Stimulated activated CD8-positive, alpha-beta memory T cell treated with anti-CD3 and anti-CD28 coated beads, Interleukin-4, amount 100 ng/mL, for 1 hour (primary cell): ENCODE measurements around the gene CRLF1.

Experiments
- DNase-seq, 2 donors: peaks; one replicate each; pipeline ENCODE4 v3.0.0-alpha.2; 2020; ENCODE audit warnings: low read depth in 2 of 2, low spot score in 1 of 2

CRLF1 gene, protein sequence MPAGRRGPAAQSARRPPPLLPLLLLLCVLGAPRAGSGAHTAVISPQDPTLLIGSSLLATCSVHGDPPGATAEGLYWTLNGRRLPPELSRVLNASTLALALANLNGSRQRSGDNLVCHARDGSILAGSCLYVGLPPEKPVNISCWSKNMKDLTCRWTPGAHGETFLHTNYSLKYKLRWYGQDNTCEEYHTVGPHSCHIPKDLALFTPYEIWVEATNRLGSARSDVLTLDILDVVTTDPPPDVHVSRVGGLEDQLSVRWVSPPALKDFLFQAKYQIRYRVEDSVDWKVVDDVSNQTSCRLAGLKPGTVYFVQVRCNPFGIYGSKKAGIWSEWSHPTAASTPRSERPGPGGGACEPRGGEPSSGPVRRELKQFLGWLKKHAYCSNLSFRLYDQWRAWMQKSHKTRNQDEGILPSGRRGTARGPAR

DNA sequence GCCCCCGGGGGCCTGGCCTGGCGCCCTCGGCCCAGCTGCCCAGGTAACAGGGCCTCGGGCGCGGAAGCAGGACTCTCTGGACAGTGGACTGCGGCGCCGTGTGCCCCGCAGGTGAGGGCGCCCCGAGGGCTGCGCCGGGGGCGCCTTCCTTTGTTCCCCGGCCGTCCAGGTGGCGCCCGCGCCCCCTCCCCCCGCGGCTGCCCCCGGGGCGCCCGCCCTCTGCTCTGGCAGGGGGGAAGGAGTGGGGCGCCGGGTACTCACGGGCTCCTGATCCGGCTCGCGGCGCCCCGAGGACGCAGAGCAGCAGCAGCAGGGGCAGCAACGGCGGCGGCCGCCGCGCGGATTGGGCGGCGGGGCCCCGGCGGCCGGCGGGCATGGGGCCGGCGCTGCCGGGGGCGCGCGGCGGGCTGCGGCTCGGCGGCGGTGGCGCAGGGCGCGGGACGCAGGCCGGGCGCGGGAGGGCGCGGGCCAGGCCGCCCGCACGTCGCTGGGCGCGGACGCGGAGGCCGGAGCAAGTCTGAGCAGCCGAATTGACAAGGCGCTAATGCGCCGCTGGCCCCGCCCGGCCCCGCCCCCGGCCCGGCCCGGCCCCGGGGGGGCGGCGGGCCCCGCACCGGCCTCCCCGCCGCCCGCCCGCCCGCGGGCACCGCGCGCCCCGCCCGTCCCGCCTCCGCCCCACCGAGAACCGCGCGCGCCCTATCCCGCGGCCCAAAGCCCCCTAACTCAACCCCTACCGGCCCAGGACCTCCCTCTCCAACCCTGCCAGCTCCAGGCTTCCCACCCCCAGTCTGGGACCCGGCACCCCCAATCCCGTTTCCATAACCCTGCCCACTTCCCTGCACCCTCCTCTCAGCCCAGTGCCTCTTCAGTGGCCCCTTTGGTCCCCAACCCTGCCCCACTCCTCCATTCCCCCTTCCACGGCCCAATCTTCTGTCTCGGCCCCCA is at the start of gene CRLF1:
Gene CRLF1 (minus strand): TSS at position 519 of the 945 bp plus-strand sequence. CDS start 143 bp downstream, at position 376.
- no peak for DNase-seq

DNA sequence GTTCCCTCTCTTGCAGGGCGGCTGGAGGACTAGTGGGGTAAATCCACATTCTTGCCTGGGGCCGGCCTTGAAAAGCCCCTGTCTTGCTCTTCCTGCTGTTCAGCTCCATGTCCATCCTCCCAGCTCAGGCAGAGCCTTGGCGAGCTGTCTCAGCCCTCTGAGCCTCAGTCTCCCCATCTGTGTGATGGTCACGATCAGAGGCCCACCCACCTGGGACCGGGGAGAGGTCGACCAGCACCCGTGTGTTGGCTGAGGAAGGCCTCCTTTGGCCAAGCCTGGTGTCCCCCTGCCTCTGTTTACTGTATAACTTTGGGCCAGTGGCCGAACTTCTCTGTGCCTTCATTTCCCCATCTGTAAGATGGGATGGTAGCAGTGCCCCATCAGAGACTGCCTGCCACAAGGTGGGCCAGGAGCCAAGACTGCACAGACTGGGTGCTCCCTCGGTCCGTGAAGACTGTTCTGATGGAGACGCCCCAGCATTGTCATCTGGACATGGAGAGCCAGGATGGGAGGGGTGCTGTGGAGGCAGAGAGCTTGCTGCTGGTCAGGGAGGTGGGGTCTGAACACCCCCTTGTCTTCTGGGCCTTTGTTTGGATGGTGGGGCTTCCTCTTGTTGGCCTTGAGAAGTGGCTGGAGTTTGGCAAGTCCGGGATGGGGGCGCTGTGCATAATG is 48.7 kb upstream of the CRLF1 start:
- no peak for DNase-seq

DNA sequence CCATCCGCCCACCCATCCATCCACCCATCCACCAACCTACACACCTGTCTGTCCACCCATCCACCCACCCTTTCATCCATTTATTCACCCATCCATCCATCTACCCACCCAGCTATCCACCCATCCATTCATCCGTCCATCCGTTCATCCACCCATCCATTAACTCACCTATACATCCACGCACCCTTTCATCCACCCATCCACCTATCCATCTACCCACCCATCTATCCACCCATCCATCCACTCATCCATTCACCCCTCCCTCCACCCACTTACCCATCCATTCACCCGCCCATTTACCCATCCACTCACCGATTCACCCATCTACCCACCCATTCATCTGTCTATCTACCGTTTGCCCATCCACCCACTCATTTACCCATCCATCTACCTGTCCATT is 47.9 kb upstream of the CRLF1 start:
- no peak for DNase-seq

DNA sequence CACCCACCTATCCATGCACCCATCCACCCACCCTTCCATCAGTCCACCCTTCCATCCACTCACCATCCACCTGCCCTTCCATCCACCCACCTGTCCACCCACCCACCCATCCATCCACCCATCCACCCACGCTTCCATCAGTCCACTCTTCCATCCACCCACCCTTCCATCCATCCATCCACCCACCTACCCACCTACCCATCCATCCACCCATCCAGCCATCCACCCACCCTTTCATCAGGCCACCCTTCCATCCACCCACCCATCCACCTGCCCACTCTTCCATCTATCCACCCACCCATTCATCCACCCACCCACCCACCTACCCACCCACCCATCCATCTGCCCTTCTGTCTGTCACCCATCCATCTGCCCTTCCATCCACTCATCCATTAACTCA is 47.3 kb upstream of the CRLF1 start:
- no peak for DNase-seq

DNA sequence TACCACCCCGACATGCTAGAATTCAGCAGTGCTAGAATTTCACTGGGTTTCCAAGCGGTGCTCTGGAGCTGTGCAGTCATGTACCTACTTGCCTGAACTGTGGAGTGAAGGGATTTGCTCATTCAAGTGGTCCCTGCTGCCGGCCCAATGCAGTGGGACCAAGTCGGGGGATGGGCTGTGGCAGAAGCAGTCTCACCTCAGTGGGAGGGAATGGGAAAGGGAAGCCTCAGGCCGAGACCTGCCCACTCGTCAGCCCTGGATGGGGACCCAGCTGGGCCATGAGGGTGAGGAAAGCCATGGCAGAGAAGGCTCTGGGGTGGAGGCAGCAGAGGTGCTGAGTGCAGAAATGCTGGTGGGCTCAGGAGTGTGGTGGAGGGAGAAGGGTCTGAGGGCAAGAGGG is 45.1 kb upstream of the CRLF1 start:
- no peak for DNase-seq

DNA sequence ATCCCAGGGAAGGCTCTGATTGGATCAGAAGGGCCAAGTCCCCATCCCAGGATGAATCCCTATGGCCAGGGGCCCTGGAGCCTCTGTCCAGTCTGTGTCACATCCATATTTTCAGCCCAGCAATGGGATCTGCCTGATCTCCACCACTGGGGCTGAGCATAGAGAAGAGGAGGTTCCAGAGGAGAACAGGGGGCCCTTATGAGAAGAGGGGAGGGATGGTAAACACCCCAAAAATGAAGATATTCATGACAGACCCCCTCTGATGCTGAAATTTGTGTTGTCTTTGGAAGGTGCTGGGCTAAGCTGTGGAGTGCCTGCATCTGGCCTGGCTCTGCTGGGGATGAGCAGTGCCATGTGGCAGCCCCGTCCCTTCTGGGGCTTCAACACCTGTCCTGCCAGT is 44.7 kb upstream of the CRLF1 start:
- DNase-seq: no peak

DNA sequence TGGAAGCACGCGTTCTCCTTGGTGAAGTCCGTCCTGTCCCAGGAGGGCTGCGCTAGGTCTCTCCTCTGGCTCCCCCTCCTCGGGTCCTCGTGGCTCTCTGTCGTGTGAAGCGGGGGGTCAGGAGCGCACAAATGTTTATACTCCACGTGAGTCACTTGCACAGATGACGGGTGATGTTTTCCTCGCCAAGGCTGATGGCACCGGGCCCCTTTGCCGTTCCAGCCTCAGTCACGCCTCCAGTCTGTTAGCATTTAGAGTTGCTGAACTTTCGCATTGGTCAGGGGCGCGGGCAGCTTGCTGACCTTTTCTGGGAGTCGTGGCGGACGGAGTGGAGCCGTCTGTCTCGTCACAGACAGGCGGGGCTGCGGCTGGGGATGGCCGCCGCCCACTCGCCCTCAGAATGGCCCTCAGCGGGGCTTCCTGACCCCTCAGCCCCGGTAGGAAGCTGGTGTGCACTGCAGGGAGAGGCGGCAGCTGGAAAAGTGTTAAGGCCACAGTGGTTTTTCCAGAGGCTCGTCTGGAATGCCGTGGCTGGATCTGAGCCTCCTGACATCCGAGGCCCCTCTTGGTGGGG is 44.0 kb upstream of the CRLF1 start:
- no peak for DNase-seq

DNA sequence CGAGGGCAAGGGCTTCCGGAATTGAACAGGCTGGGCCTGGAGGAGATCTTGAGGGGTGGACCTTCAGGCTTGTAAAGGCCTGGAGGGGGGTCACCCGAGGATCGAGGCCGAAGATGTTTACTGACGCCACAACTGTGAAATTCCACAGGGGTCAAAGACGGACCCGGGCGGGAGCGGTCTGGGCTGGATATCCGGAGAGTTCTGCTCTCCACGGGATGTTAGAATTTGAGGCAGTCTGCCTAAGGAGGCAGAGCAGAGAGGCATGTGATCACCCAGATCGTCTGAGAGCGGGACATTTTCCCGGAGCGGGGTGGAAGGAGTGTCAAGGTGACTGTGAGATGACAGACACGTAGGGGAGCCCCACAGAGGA is 43.4 kb upstream of the CRLF1 start:
- no peak for DNase-seq

DNA sequence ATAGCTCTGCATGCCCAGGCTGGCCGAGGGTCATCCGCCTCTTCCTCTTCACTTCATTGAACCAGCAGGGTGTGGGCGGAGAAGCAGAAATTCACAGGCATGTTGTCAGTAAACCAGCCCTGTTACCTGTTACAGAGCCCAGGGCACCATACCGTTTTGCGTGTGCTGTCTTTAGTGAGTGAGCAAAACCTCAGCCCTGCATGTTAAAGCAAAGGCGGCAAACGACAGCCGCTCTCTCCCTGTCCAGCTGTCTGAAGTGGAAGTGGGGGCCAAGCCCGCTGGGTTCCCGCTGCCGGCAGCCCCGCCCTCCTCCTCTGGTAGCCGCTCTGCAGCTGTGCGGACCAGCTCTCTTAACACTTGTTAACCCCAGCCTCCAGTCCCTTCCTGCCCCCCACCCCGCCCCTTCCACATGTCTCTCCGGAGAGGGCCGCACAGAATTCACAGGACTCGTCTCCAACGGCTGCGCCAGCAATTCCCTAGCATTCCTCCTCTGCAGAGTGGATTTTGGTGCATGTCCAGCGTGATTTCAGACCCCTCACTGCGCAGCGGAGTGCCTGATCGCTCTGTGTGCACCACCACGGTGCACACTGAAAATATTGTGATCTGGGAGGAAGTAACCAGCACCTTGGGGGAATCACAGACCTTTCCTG is 42.9 kb upstream of the CRLF1 start:
- DNase-seq: no peak

DNA sequence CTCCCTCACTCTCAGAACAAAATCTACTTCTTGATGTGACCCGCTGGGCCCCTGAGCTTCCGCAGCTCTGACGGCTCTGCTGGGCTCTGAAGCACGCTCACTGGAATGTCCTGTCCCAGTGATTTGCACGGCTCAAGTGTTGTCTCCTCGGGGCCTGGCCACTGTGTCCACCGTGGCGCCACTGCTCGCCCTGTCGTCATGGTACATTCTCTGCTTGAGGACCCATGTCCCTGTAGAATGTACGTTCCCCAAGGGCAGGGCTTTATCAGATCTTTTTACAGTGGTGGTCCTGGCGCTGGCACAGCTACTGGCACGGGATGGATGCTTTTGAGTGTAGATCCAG is 42.3 kb upstream of the CRLF1 start:
- DNase-seq: no peak

DNA sequence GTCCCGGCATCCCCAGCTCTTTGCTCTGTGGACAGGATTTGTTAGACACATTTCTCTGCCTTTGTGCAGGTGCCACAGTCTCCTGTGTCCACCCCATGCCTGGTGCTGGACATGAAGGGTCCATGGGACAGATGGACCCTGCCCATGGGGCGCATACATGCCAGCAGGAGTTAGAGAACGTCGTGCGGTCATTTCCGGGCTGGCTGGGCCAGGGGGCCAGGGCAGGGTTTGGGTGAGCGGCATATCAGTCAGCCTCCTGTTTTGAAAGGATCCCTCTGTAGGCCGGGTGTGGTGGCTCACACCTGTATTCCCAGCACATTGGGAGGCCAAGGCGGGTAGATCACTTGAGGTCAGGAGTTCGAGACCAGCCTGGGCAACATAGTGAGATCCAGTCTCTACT is 41.2 kb upstream of the CRLF1 start:
- DNase-seq: no peak

DNA sequence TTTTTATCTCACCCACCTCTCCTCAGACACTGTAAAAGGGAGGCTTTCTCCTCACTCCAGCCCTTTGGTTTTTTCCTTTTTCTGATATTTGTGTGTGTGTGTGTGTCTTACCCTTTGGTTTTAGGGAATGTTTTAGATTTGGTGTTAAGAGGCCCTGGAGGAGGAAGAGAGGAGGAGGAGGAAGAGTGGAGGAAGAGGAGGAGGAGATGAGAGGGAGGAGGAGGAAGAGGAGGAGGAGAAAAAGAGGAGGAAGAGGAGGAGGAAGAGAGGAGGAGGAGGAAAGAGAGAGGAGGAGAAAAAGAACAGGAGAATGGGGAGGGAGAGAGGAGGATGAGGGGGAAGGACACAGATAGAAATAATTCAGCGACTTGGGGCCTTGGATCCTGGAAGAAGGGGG is 40.8 kb upstream of the CRLF1 start:
- no peak for DNase-seq

DNA sequence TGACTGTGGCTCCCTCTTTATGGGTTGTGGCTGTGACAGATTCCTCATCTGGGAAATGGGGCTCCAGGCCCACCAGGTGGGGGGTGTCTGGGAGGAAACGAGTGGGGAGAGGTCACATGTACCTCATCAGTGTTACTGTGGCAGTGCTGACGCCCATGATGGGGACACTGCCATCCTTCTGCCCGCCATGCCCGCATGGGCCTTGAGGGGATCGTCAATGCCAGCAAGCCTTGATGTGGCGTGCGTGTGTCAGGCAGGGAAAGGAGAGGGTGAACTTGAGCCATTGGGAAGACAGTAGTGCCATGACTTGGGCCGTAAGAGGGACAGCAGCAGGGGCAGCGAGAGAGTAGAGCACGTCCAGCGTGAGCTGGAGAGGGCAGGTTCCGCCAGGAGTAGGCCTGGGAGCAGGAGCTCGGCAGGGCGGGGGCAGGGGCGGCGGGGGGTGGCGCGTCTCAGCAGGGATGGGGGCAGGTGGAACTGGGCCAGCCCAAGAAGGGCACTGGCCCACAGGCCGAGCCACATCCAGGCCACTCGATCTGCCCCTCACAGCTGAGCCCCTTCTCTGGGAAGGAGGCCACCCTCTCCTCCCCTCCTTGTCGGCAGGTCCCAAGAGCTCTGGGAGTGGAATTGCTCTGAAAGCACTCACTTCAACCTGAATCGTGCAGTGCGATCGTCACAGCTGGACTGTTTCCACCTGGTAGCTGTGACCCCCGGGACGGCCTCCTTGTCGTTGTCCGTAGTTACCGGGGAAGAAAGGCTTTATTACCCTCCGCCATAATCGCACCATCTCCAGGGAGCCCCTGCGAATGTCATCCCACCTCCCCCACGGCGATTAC is 40.2 kb upstream of the CRLF1 start:
- no peak for DNase-seq

DNA sequence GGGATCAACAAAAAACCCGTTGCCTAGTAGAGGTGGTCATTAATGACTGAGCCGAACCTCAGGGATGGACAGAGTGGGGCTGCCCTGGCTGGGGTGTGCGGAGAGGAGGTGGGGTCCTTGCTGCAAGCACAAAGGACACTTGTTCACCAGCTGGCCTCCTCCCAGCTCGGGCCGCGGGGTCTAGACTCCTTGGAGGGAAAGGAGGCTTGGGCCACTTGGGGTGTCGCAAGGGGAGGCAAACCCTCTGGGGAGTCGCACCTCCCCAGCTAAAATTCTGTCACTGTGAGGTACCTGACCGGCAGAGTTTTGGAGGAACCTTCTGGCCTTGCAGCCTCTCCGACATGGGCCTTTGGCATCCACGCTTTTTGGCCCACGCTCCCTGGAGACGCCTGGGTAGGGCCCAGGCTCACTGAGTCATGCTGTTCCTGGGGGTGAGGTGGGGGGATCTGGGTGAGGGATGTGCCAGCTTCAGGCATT is 38.5 kb upstream of the CRLF1 start:
- DNase-seq: no peak

DNA sequence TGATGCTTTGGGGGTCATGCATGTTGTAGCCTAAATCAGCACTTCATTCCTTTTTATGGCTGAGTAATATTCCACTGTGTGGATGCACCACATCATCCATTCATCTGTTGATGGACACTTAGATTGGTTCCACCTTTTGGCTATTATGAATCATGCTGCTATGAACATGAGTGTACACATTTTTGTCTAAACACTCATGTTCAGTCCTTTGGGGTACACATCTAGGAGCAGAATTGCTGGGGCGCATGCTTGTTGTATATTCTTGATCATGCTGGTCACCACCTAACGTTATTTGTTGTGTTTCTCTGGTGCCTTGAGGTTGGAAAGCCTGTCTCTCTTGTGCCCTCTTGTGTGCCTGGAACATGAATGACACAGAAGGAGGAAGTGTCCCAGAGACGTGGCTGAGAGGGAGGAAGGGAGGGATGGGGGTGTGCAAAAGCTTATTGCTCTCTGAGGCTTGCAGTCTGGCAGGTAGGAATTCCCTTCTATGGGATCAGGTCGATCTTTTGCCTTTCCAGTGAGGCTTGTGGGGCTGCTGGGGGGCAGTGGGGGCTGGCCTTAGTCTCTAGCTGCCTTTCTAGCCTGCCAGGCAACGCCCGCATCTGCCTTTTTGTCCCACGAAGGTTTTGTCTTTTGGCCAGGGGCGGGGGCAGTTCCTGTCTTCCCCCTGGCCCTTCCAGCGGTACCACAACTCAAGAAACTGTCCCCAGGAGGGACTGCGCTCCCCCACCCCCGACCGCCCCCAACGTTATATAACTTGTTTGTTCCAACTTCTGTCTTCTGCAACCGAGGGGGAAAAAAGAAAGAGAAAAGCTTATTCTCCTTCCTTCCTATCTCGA is 37.8 kb upstream of the CRLF1 start:
- DNase-seq: no peak

DNA sequence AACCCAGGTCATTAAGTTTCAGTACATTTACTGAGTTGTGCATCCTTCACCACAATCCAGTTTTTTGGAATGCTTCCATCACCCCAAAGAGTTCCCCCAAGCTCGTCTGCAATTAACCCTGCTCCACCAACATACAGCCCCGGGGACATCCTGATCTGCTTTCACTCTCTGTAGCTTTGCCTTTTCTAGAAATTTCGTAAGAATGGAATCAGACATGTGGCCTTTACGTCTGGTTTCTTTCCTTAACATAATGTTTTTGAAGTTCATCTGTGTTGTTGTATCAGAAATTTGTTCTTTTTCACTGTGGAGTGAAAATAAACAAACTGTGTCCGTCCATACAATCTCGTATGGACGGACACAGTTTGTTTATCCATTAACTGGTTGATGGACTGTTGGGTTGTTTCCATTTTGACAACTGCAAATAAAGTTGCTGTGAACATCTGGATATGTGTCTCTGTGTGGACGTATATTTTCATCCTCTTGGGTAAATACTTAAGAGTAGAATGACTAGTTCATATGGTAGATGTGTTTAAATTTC is 33.2 kb upstream of the CRLF1 start:
- DNase-seq: no peak

DNA sequence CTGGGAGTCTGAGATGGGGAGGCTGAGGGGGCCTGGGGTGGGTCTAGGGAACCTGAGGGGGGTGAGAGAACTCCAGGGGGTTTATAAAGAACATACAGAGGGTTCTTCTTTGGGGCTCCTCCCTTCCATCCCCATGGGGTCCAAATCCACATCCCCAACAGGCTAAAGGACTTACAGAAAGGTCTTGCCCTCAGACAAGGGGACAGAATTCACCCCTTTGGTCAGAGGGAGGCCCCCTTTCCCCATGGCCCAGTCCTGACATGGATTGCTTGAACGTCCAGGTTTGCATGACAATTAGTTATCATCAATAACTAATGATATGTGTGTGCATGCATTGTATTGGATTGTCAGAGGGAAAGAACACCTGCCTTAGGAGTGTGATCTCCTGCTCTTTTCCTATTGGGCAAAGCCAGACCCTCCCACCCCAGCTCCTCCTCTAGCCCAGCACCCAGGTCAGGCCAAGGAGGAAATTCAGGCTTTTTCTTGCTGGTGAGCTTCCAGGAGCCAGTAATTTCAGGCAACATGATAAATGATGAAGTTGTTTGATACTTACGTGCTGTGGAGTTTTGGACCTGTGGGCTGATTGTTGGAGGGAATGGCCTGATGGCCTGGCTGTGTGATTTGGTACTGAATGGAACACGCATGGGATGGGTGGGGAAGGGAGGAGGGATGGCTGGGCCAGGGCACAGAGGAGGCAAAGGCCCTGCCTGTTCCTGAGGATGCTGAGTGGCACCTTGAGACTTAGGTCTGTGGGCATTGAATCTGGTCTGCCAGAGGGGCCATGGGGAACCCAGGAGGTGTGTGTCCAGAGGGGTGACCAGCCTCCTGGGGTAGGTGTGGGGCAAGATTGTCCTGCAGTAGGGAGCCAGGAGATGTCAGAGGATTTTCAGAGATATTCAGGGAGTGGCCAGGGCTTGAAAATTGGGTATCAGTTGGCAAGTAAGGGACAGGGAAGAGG is 31.4 kb upstream of the CRLF1 start:
- no peak for DNase-seq
